NCI-H345 (cell line): ENCODE data around the gene TMC2.
"Not testable (repeated sequence)": the region's sequence is repeated elsewhere in the genome, so short reads cannot be mapped to it uniquely, and the experiment has no call there.

Source experiments
- DNase-seq: peaks from one replicate; lab custom pipeline; 2025; lab: John Stamatoyannopoulos, UW

The TMC2 gene, protein sequence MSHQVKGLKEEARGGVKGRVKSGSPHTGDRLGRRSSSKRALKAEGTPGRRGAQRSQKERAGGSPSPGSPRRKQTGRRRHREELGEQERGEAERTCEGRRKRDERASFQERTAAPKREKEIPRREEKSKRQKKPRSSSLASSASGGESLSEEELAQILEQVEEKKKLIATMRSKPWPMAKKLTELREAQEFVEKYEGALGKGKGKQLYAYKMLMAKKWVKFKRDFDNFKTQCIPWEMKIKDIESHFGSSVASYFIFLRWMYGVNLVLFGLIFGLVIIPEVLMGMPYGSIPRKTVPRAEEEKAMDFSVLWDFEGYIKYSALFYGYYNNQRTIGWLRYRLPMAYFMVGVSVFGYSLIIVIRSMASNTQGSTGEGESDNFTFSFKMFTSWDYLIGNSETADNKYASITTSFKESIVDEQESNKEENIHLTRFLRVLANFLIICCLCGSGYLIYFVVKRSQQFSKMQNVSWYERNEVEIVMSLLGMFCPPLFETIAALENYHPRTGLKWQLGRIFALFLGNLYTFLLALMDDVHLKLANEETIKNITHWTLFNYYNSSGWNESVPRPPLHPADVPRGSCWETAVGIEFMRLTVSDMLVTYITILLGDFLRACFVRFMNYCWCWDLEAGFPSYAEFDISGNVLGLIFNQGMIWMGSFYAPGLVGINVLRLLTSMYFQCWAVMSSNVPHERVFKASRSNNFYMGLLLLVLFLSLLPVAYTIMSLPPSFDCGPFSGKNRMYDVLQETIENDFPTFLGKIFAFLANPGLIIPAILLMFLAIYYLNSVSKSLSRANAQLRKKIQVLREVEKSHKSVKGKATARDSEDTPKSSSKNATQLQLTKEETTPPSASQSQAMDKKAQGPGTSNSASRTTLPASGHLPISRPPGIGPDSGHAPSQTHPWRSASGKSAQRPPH

DNA sequence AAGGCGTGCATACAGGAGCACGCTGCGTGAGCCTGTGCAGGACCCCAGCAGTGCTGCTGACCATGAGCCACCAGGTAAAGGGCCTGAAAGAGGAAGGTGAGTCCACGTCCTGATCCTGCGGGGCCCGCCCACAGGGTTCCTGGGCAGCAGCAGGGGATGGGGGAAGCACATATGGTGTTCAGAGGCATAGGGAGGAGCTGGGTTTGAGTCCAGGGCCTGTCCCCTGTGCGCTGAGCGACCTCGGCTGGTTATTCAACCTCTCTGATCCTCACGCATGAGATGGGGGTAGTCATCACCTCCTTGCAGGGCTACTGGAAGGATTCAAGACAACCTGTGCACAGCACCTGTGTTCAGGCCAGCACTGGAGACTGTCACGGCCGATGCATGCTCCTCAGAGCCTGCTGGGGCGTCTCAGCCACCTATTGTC is at the start of gene TMC2:
Gene TMC2, plus strand, starts transcription at position 14 of the 427 bp plus-strand sequence. Its CDS starts 49 bp downstream, at position 63.
- DNase-seq, result no peak

DNA sequence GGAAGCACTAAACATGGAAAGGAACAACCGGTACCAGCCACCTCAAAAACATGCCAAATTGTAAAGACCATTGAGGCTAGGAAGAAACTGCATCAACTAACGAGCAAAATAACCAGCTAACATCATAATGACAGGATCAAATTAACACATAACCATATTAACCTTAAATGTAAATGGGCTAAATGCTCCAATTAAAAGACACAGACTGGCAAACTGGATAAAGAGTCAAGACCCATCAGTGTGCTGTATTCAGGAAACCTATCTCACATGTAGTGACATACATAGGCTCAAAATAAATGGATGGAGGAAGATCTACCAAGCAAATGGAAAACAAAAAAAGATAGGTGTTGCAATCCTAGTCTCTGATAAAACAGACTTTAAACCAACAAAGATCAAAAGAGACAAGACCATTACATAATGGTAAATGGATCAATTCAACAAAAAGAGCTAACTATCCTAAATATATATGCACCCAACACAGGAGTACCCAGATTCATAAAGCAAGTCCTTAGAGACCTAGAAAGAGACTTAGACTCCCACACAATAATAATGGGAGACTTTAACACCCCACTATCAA is 33.5 kb upstream of the TMC2 start:
- not testable (repeated sequence) for DNase-seq

DNA sequence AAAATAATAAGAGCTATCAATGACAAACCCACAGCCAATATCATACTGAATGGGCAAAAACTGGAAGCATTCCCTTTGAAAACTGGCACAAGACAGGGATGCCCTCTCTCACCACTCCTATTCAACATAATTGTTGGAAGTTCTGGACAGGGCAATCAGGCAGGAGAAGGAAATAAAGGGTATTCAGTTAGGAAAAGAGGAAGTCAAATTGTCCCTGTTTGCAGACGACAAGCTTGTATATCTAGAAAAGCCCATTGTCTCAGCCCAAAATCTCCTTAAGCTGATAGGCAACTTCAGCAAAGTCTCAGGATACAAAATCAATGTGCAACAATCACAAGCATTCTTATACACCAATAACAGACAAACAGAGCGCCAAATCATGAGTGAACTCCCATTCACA is 31.6 kb upstream of the TMC2 start:
- DNase-seq, result not testable (repeated sequence)

DNA sequence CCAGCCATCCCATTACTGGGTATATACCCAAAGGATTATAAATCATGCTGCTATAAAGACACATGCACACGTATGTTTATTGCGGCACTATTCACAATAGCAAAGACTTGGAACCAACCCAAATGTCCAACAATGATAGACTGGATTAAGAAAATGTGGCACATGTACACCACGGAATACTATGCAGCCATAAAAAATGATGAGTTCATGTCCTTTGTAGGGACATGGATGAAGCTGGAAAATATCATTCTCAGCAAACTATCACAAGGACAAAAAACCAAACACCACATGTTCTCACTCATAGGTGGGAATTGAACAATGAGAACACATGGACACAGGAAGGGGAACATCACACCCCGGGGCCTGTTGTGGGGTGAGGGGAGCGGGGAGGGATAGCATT is 29.9 kb upstream of the TMC2 start:
- not testable (repeated sequence) for DNase-seq

DNA sequence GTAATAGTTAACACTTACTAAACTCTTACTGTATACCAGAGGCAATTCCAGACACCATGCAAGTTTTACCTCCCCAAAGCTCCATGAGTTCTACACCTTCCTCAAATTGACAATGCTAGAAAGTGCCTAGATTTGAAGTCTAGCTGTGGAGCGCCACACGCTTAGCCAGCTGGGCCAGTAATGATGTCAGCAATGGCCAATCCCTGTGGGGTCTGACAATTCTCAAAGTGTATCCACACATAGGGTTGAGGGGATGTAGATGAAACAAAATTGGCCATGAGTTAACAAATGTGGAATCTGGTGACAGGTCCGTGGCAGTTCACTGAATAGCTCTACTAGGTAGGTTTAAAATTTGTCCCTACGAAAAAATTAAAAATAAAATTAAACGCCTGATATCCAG is 28.9 kb upstream of the TMC2 start:
- no peak for DNase-seq

DNA sequence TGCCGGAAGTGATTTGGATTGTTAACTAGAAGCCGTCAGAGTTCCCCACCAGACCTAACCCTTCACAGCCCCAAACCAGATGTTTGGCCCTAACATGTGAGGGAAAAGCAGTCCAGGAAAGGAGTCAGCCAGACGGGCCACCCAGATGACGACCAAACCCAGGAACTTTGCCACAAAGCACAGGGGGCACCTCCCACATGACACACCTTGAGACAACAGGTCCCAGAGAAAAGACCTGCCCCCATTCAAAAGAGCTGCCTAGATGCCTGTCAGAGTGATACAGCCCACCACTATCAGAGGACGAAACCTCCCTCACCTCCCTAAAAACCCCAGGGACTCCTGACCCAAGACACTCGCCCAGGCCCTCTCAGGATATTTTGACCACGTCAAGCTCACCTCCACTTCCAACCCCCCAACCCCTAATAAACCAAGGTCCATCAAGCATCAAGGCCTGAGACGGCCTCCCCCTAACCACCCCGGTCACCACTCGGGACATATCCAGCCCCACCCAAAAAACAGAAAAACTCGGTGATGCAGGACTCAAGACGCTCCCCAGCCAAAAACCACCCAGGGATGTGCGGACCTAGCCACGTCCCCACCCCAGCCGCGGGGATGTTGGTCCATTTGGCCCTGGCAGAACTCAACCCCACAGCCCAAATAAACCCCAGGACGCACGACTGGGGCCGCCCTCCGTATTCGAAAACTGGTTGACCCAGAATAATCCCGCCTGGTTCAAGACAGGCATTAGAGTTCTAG is 28.3 kb upstream of the TMC2 start:
- no peak for DNase-seq

DNA sequence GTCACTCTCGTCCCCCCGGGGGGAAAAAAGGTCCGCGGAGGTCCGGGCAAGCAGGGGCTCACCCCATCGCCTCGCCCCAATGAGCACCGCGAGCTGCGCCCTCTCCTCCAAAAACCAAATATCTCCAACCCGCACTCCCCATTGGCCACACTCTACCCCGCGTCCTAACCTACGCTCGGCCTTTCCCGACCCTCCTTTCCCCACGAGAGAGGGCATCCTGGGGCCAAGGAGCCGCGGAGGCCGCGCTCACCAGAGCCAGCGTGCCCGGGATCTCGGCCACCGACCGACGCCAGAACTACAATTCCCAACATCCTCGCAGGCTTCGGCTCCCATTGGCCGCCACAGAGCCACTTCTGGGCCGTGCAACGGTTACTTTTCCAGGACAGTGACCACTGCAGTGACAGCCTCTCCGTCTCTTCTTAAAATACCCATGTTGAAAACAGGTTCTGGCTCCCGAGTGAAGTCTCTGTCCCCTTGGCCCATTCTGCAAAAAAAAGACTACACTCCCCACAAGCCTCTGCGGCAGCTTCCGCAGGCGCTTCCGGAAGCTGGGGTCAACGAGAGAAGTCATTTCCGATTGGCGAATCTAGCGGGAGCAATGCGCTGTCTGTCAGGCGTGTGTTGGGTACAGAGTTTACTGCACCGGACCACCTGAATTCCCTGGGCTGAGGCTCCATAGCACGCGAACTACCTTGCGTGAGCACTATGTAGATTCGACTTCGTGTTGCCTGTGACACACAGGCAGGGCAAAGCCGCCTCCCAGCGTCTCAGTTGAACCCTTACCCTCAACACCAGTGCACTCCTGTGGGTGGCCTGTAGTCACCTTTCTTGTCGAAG is 27.5 kb upstream of the TMC2 start, which contains the start of gene ZNF343:
Gene ZNF343, minus strand, starts transcription at position 285 of the 837 bp plus-strand sequence. CDS start 15,020 bp downstream, outside the sequence.
- peak; percentile 87 for DNase-seq

DNA sequence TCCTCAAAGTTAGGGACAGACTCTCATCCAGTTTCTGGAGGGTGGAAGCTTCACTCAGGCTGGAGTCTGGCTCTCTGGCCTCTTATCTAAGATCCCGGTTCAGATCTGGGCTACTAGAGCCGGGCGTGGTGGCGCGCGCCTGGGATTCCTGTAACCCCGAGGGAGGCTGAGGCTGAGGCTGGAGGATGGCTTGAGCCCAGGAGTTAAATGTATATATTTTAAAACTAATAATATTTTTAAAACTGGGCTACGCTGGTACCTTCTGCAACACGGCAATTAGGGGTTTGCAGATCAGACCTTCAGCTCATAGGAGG is 26.9 kb upstream of the TMC2 start:
- DNase-seq, result no peak

DNA sequence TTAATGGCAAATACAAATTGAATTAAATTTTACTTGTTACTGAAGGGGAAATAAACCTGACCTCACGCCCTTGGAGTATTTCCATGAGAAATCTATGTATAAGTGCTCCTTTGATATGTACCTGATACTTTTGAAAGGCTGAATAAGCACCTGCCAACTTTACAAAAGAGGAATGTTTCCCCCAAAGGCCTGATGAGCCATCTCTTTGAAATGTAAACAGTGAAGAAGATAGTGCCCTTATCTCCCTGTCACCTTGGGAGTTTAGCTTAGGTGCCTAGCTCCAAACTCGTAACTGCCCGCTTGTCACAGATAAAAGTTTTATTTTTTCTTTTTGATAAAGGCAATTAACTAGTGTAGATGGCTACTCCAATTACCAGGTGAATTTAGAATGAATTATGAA is 26.6 kb upstream of the TMC2 start:
- DNase-seq, result no peak

DNA sequence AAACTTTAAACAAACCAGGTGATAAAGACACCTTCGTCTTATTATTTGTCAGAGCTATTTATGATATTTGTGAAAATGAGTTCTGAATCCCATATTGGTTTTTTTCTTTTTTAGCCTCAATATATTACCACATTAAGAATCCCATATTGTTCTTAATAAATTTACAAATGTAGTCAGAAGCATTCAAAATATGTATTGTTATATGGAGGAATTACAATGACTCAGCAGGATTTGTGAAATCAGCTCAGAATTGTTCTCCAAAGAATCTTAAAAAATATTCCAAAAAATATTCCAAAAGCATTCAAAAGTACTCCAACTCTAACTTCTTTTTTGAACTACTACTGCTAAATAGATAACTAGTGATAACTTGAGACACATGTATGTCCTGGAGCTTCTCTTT is 21.2 kb upstream of the TMC2 start:
- no peak for DNase-seq

DNA sequence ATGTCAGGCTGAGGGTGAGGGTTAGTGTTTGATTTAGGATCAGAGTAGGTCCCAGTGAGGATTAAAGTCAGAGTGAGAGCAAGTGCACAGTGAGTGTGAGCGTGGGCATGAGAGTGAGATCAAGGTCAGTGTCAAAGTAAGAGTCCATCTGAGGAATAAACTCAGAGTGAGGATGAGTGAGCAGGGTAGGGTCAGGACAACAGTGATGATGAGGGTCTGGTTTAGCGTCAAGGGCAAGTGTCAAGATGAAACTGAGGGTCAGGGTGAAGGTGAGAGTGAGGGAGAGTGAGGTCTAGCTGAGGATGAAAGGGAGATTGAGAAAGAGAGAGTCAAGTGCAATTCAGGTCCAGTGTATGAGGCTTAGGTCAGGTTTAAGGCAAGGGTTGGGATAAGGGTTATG is 20.0 kb upstream of the TMC2 start:
- no peak for DNase-seq

DNA sequence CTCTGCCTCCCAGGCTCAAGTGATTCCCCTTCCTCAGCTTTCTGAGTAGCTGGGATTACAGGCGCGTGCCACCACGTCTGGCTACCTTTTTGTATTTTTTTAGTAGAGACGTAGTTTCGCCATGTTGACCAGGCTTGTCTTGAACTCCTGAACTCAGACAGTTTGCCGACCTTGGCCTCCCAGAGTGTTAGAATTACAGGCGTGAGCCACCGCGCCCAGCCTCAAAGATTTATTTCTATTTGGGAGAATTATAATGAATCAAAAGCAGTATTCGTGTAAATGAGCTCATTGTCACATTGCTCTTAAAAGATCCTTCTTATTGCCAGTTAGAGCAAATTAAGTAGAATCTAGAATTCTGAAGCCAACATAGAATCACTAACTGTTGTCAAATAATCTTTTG is 18.3 kb upstream of the TMC2 start:
- no peak for DNase-seq

DNA sequence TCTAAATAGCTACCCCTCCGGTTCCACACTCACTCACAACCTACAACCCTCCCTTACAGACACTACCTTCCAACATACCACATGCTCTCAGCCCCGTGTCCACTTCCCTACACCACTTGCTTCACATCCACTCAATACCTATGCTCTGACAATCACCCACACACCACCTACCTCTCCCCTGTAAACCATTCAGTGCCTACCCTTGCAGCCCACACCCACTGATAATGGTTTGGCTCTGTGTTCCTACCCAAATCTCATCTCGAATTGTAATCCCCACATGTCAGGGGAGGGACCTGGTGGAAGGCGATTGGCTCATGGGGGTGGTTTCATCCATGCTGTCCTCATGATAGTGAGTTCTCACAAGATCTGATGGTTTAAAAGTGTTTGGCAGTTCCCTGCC is 17.8 kb upstream of the TMC2 start:
- no peak for DNase-seq

DNA sequence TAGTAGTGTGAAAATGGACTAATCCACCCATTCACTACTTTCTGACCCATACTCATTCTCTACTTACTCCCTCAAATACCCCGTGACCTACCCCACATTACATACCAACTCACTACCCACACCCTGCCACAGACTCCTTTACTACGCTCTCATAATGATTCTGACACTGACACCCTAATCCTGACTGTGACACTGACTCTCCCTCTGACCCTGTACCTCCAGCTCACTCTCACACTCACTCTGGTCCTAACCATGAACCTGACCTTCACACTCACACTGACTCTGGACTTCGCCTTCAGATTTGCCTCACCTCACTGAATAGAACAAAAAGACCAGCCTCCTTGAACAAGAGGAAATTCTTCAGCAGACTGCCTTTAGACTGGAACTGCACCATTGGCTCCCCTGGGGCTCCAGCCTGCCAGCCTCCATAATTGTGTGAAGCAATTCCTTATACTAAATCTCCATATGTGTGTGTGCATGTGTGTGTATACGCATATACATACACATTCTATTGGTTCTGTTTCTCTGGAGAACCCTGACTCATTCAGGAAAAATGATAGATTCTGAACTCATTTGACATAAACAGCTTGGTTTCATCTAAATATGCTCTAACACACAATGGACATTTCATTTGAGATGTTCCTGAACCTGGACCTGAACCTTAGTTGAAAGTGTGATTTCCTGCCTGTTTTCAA is 17.1 kb upstream of the TMC2 start:
- DNase-seq, result no peak

DNA sequence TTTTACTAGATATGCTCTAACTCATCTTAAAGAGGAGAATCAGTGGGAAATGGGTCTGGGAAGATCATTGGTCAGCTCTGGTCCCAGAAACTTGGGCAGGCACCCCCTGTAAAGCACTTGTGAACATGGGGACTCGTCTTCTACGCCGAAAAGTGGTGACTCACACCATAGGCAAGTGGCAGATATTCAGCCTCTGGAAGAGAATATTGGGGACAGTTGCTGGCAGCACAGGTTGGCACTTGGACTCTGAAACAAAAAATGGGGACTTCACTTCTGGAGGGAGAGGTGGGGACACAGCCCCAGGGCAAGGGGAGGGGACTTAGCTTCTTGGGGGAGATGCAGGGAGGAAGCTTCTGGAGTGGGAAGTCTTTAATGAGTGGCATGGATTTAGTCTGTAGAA is 15.8 kb upstream of the TMC2 start:
- DNase-seq, result no peak

DNA sequence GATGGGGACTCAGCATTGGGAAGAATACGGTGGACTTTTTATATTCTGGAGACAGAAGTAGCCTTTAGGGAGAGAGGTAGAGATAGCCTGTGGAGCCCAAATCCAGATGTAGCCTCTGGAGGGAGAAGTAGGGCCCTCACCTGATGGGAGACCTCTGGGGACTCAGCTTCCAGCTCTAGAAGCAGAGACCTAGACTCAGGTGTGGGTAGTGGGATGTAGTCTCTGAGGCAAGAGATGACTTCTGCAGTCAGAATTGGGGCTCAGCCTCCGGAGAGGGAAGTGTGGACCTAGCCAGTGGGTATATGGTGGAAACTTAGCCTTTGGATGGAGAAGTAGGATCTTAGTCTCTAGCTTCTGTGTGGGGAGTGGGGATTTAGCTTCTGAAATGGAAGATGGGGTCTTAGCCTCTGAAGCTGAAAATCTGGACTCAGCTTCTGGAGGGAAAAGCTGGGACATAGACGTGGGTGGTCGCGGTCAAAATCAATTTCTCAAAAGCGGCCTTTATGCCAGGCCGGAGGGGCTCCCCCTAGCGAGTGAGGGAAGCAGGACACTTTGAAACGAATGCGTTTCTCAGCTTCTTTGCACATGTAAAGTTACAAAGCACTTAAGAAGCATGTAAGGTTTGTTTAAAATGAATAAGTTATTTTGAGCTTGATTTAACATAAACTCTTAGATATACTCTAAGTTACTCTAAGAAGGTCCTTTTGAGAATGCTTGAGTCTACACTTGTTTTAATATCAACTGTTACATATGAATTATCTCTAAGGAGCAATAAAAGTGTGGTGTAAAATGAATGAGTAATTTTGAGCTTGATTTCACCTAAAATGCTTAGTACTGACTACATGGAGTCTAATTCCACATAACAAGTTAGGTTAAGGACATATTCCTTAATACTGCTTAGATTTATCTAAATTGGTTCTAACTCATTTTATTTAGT is 14.7 kb upstream of the TMC2 start:
- peak; percentile 33 for DNase-seq

DNA sequence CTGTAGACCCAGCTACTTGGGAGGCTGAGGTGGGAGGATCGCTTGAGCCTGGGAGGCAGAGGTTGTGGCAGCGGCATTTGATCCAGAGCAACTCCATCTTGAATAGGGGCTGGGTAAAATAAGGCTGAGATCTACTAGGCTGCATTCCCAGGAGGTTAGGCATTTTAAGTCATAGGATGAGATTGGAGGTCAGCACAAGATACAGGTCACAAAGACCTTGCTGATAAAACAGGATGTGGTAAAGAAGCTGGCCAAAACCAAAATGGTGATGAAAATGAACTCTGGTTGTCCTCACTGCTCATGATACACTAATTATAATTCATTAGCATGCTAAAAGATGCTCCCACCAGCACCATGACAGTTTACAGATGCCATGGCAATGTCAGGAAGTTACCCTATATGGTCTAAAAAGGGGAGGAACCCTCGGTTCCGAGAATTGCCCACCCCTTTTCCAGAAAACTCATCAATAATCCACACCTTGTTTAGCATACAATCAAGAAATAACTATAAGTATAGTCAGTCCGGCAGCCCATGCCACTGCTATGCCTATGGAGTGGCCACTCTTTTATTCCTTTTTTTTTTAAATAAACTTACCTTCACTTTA is 13.4 kb upstream of the TMC2 start:
- DNase-seq, result not testable (repeated sequence)

DNA sequence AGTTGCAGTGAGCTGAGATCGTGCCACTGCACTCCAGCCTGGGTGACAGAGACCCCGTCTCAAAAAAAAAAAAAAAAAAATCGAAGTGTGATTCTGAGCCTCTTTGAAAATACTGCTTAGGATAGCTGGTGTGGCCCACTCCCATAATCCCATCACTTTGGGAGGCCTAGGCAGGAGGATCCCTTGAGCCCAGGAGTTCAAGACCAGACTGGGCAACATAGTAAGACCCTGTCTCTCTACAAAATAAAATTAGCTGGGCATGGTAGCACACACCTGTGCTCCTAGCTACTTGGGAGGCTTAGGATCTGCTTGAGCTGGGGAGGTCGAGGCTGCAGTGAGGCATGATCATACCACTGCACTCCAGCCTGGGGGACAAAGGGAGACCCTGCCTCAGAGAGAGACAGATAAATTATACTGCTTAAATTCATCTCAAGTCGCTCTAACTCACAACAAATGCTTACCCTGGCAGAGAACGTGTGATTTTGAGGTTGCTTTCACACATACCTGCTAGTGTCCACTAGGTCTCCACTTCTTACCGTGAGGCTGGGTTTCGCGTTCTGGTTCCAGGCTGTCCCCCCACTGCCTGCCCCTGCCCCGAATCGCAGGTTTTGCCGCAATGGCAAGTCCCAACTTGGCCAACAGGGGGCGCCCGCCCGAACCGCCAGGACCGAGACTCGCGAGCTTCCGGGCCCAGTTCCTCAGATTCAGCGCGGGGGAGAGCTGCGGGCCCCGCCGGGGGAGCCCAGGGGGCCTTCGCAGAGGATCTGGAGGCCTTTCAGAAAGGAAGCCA is 12.3 kb upstream of the TMC2 start:
- DNase-seq, result peak; percentile 88
